Endothelial cell of umbilical vein (primary cell): Measurements from ENCODE around the gene AKR7A2. TPM values are rescaled to one million over a fixed set of nuclear protein-coding genes. Genes with fewer than 3 reads are reported as not detected.

ENCODE experiments used
- BruUV-seq: library from RNA; stranded (reverse); fragments of 400-500 nt; replicated peaks from 2 replicates; lab custom pipeline; 2021; lab: Mats Ljungman, UMichigan
- CTCF ChIA-PET: fragments of 300-600, 350-600 bp; sonication (Branson Sonifier 250); formaldehyde crosslinking; loops from one replicate; lab custom pipeline; 2021; ENCODE audit warnings: antibody characterized with exemption, inconsistent platforms; lab: Charles Lee
- POLR2A ChIA-PET: fragments of 300-600, 350-600 bp; sonication (Branson Sonifier 250); formaldehyde crosslinking; loops from one replicate; lab custom pipeline; 2021; ENCODE audit warnings: antibody characterized with exemption, inconsistent platforms; lab: Charles Lee
- DNase-seq: peaks from one replicate; pipeline ENCODE4 v3.0.0-alpha.2; 2011; ENCODE audit warnings: low read depth, low spot score
- FAIRE-seq: peaks from 2 replicates; lab custom pipeline; 2011; peaks lifted over from hg19 to GRCh38; lab: Jason Lieb, UNC
- H2AFZ ChIP-seq: 2 replicates; pipeline ENCODE4 v1.6.0; 2012; ENCODE audit warnings: low read depth, low read length, control low read depth, inconsistent platforms
- H3K27ac ChIP-seq: 2 replicates; pipeline ENCODE4 v1.5.1; 2011; ENCODE audit warnings: low read depth, mild to moderate bottlenecking, control low read depth, low read length, moderate library complexity; ENCODE audit not compliant: insufficient read depth
- H3K27me3 ChIP-seq, 2 experiments: 2 replicates each; pipeline versions ENCODE4 v1.6.0 to v1.6.1; 2011; ENCODE audit warnings: low read length in 2 of 2, mixed read lengths in 1 of 2; ENCODE audit not compliant: control insufficient read depth in 2 of 2, insufficient read depth in 2 of 2
- H3K36me3 ChIP-seq, 2 experiments: 2 replicates in 1 of 2; 3 replicates in 1 of 2; pipeline ENCODE4 v1.5.1; 2011; ENCODE audit warnings: low read length in 2 of 2, mild to moderate bottlenecking in 1 of 2, moderate library complexity in 1 of 2; ENCODE audit not compliant: control insufficient read depth in 2 of 2, insufficient read depth in 2 of 2; ENCODE audit errors: extremely low read depth in 1 of 2
- H3K4me1 ChIP-seq: 3 replicates; pipeline ENCODE4 v1.5.1; 2011; ENCODE audit warnings: mild to moderate bottlenecking, low read length; ENCODE audit not compliant: control insufficient read depth, insufficient read depth; ENCODE audit errors: extremely low read depth
- H3K4me2 ChIP-seq: 2 replicates; pipeline ENCODE4 v1.6.1; 2011; ENCODE audit warnings: low read length, control low read depth, mixed read lengths; ENCODE audit not compliant: insufficient read depth
- H3K4me3 ChIP-seq, 3 experiments: fragments of 200-600 bp in 1 of 3; sonication (generic), shearing (Covaris generic) in 1 of 3; replicated peaks in 1 of 3; 2 replicates each; pipeline ENCODE4 v1.5.1; 2011 to 2016; ENCODE audit warnings: control low read depth in 3 of 3, low read length in 3 of 3, mild to moderate bottlenecking in 2 of 3, inconsistent platforms in 1 of 3, low read depth in 1 of 3, moderate library complexity in 1 of 3; ENCODE audit not compliant: insufficient read depth in 1 of 3
- H3K79me2 ChIP-seq: 2 replicates; pipeline ENCODE4 v1.6.0; 2012; ENCODE audit warnings: low read length, inconsistent platforms; ENCODE audit not compliant: control insufficient read depth, insufficient read depth
- H3K9ac ChIP-seq: replicated peaks from 2 replicates; pipeline ENCODE3; 2011; ENCODE audit warnings: low read length, control low read depth; ENCODE audit not compliant: insufficient read depth; ENCODE audit errors: extremely low read depth
- H3K9me1 ChIP-seq: replicated peaks from 3 replicates; pipeline ENCODE4 v1.6.0; 2011; ENCODE audit warnings: mild to moderate bottlenecking, low read length; ENCODE audit not compliant: control insufficient read depth, insufficient read depth; ENCODE audit errors: extremely low read depth
- H3K9me3 ChIP-seq: replicated peaks from 2 replicates; pipeline ENCODE4 v1.5.1; 2012; ENCODE audit warnings: low read length, inconsistent platforms; ENCODE audit not compliant: control insufficient read depth, insufficient read depth
- H4K20me1 ChIP-seq: replicated peaks from 2 replicates; pipeline ENCODE3; 2011; ENCODE audit warnings: mild to moderate bottlenecking, low read length; ENCODE audit not compliant: control insufficient read depth, insufficient read depth; ENCODE audit errors: extremely low read depth
- CTCF ChIP-seq, 2 donors: IDR thresholded peaks; 1 replicate in 1 of 2; 2 replicates in 1 of 2; pipeline ENCODE4 v1.5.1; 2011; ENCODE audit warnings: low read length in 2 of 2, mild to moderate bottlenecking in 2 of 2, moderate library complexity in 2 of 2, control low read depth in 1 of 2, inconsistent platforms in 1 of 2, low read depth in 1 of 2; ENCODE audit not compliant: insufficient read depth in 1 of 2; ENCODE audit errors: extremely low read depth in 1 of 2
- EZH2 ChIP-seq: IDR thresholded peaks from 2 replicates; pipeline ENCODE4 v1.6.1; 2012; ENCODE audit warnings: borderline replicate concordance, low read depth, mild to moderate bottlenecking, moderate library complexity, low read length, inconsistent platforms; ENCODE audit not compliant: severe bottlenecking
- FOS ChIP-seq: IDR thresholded peaks from 2 replicates; pipeline ENCODE4 v1.6.1; 2011; ENCODE audit warnings: mild to moderate bottlenecking, low read length, moderate library complexity, borderline replicate concordance; ENCODE audit not compliant: insufficient read depth
- GATA2 ChIP-seq: IDR thresholded peaks from 2 replicates; pipeline ENCODE4 v1.7.0; 2011; ENCODE audit warnings: low read depth, mild to moderate bottlenecking, moderate library complexity, mixed read lengths, low read length; ENCODE audit not compliant: insufficient read length, insufficient read depth
- JUN ChIP-seq: IDR thresholded peaks from 2 replicates; pipeline ENCODE4 v1.6.1; 2011; ENCODE audit warnings: borderline replicate concordance, low read depth; ENCODE audit not compliant: insufficient read length, insufficient read depth
- MAX ChIP-seq: IDR thresholded peaks from 2 replicates; pipeline ENCODE4 v1.6.1; 2011; ENCODE audit not compliant: insufficient read depth, insufficient read length
- MYC ChIP-seq: IDR thresholded peaks from one replicate; pipeline ENCODE4 v1.6.1; 2011; ENCODE audit warnings: mild to moderate bottlenecking, low read depth, low read length
- POLR2A ChIP-seq: IDR thresholded peaks from 2 replicates; pipeline ENCODE4 v1.6.1; 2012; ENCODE audit warnings: low read depth, mild to moderate bottlenecking, control low read depth, low read length
- POLR2AphosphoS5 ChIP-seq: IDR thresholded peaks from 2 replicates; pipeline ENCODE4 v1.6.1; 2012; ENCODE audit warnings: low read depth, mild to moderate bottlenecking, control low read depth, low read length, moderate library complexity; ENCODE audit not compliant: insufficient read depth
- dilution Hi-C: fragments of 300-500 bp; cut with MboI; formaldehyde crosslinking; loops from one replicate; pipeline ENCODE4 v1.15.0; 2019; ENCODE audit warnings: low sequenced_read_pairs; ENCODE audit not compliant: extremely low pct_ligation_motif_present
- intact Hi-C: fragments of 100-400 bp; cut with micrococcal nuclease; formaldehyde crosslinking; loops from one replicate; pipeline ENCODE4 v1.10.0; 2022
- polyA plus RNA-seq, 4 experiments: library from polyadenylated mRNA; depleted of rRNA in 3 of 4; stranded (reverse) in 3 of 4; unstranded in 1 of 4; fragments of >200 nt; gene quantifications; 2 replicates each; pipeline versions ENCODE4 v1.2.1 to v1.2.3, GENCODE V29; 2011 to 2012; ENCODE audit warnings: missing spikeins in 1 of 4
- total RNA-seq: library from RNA; stranded (reverse); gene quantifications from 2 replicates; pipeline ENCODE4 v1.2.3, GENCODE V29; 2021

The AKR7A2 gene
- total and polyA plus RNA-seq, 2 donors (not counting 3 experiments of a cell fraction or from before 2014, with no cell fraction given) = 48.0 to 70.7 TPM

GRCh38 chr1:19339214-19339861 lies 27.4 kb upstream of the AKR7A2 start:
- dilution Hi-C loops (no loop called here), intact Hi-C loops (no loop called here)
- Histone ChIP-seq H3K4me2 (no peak overlapping the region), H3K9me3 (no peaks in the 10 kb centered on the region), H4K20me1 (no peaks in the 10 kb centered on the region), H3K27me3 (no peaks in the 10 kb centered on the region), H3K36me3 (peaks cover 3 to 32% of the 10 kb centered on the region in 2 experiments), H2AFZ (no peak overlapping the region), H3K9me1 (no peaks in the 10 kb centered on the region), H3K4me3 (no peak overlapping the region), H3K4me1 (peaks cover 4% of the 10 kb centered on the region), H3K9ac (no peak overlapping the region), H3K27ac (no peak overlapping the region), H3K79me2 (no peaks in the 10 kb centered on the region)
- no peak for TF ChIP-seq GATA2
- TF ChIP-seq POLR2AphosphoS5 = no peak
- no peak for TF ChIP-seq CTCF (IDR thresholded peaks at IDR 0.05; ENCODE audit: extremely low read depth in 1 of 2, insufficient read depth in 1 of 2, low read depth in 1 of 2, low read length in 2 of 2)
- TF ChIP-seq FOS = no peak
- no peak for TF ChIP-seq POLR2A
- no peak for TF ChIP-seq MYC
- TF ChIP-seq JUN = no peak
- TF ChIP-seq EZH2 = no peak
- no peak for TF ChIP-seq MAX
- POLR2A ChIA-PET = no interaction called here
- CTCF ChIA-PET = interaction anchor here (1.2 to 1.8 kb wide), 4 partner anchors 10 to 322 kb away, joined by 3 to 6 read pairs (median 4); partner anchors contain the start of genes EMC1 and MRTO4
- TSS peak; percentile 70 for BruUV-seq
- no peak for FAIRE-seq
- DNase-seq = no peak
